GM21360 (cell line): ENCODE measurements around the gene CLDN20.
"Not testable (repeated sequence)": the region's sequence is repeated elsewhere in the genome, so short reads cannot be mapped to it uniquely, and the experiment has no call there.

Experiments used
- ATAC-seq: cut with Tn5 transposase; IDR thresholded peaks from one replicate; pipeline ENCODE4 v1.9.1; 2021; ENCODE audit warnings: mild to moderate bottlenecking, moderate library complexity; ENCODE audit not compliant: unreplicated experiment

Gene CLDN20

DNA sequence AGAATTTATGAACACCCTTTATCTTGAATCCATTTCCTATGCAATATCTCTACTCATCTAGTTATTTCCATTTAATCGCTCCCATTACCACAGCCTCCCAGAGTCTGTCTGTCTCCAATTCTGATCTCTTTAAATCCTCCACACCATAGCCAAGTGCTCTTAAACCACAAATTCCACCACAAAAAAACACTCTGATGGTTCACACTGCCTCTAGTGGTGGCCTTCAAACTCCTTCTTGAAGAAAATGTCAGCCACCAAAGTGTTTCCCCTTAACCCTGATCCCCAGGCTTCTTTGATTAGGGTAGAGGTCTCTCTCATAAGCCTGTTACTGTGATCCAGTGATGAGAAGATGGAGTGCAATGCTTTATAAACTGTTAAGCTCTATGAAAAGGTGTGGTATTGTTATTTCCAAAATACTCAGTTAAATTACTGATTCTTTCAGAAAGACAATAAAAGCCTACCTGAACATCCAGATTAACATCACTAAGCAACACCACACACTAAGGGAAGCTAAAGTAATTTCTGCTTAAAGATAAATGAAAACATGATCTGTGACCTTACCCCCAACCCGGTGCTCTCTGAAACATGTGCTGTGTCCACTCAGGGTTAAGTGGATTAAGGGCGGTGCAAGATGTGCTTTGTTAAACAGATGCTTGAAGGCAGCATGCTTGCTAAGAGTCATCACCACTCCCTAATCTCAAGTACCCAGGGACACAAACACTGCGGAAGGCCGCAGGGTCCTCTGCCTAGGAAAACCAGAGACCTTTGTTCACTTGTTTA, 4.5 kb downstream of the CLDN20 start:
- ATAC-seq: not testable (repeated sequence)

- ATAC-seq: no peak
Observed at GRCh38 chr6:155269765-155270164, 6.0 kb downstream of the CLDN20 start.

DNA sequence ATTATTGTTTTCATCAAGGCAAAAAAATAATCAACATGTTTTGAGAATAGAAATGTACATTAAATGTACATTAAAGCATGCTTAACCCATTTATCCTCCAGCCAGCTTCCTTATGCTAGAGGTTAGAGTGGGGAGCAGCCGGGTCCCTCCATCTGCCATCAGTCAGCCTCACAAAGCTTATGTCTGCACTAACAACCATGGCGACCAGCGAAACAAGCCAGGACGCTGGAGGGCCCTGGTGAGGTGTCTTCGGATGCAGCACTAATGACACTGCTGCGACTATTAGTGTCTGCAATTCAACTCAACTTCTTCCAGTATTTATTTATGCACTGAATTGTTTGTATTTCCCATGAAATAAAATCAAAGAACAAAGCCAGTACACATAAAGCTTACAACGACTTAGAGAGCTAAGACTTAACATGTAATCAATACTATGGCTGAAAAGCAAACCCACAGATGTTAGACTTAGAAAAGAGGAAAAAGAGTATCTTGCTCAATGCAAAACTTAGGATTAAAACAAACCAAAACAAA, 6.8 kb downstream of the CLDN20 start:
- no peak for ATAC-seq

- ATAC-seq: no peak
Observed at GRCh38 chr6:155271145-155271544, 7.3 kb downstream of the CLDN20 start.

DNA sequence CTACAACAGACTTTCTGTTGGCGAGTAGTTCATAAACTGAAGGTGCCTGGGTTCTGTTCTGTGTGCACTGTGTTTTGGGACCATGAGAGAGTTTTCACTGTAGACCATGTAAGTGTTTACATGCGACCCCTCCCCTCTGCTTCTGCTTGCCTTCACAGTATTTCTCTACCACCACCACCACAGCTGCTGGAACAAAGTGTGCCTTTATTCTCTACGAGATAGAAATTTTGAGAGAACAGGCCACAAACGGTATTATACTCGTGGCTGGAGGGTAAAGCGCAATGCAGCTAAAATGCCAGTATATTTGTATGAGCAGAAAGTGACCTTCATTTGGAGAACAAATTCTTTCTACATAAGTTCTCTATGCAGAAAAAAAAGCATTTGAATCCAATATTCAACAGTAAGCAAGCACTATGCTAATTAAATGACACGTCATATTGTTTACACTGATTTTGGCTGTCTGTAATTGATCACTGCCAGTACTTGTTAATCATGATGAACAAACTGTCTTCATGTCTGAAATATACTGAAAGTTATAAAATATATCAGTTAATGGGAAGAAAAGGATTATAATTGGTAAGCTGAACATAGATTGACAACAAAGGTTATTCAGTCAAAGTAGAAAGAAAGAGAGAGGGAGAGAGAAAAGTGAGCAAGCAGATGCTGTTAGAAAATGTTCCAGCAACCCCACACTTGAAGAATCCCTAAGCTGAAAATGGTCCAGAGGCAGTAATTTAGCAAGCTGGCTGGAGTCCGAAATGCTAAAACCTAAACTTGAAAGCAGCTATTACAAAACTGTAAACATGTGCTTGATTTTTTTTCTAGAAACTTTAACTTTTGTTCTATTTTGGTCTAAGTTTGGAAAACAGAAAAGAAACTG, 8.8 kb downstream of the CLDN20 start:
- ATAC-seq: no peak

DNA sequence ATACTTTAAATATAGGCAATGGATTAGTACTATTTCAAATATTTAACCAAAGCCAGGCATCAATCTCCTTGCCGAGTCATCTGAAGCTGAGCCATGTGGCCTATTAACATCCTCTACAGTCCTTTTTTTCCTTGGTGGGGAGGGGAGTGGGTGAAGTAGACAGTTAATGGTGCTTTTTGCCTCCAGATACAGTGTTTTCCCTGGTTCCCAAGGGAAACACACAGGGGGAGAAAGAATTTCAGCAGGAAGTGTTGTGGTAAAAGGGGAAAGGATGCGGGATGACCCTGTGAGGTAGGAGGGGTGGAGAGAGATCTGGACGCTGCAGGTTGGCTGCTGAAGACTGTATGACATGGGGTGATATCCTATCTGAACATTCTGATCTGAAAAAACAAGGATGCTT, 9.6 kb downstream of the CLDN20 start:
- no peak for ATAC-seq

DNA sequence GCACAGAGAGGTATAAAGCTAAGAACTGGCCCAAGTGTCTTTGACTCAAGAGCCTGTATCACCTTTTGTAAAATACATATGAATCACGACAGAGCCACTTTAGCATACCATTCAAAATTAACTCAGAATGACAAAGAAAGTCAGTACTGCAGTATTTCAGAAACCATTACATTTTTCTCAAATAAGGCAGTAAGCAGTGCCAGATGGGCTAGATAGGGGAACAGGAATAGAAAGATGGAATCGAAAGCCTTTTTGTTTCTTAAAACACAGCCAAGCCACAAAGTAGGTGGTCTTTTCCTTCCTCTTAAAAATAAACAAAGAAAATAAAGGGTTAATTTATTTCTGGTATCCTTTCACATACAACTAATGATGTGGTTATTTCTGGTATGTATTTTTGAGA, 10.3 kb downstream of the CLDN20 start:
- ATAC-seq: no peak

GRCh38 chr6:155274533-155274932, 10.7 kb downstream of the CLDN20 start:
- ATAC-seq: no peak

GRCh38 chr6:155275808-155276480, 12.1 kb downstream of the CLDN20 start:
- no peak for ATAC-seq

DNA sequence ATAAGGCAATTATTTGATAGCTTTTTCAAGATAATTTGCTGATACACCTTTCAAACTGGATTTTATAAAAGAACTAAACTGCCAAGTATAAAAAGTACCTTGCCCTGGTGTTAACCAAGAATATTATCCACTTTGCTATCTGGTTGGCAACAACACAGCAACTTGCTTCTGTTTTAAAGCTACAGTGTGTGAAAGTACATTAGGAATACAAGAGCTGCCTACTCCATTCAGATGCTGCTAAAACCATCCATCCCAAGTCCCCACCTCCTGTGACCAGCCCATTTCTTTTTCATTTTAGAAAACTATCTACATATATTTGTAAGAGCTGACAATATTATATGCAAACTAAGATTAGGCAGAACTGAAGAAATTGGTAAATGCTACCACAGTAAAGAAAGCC, 12.8 kb downstream of the CLDN20 start:
- no peak for ATAC-seq

GRCh38 chr6:155278319-155279049, 14.7 kb downstream of the CLDN20 start:
- ATAC-seq: no peak

DNA sequence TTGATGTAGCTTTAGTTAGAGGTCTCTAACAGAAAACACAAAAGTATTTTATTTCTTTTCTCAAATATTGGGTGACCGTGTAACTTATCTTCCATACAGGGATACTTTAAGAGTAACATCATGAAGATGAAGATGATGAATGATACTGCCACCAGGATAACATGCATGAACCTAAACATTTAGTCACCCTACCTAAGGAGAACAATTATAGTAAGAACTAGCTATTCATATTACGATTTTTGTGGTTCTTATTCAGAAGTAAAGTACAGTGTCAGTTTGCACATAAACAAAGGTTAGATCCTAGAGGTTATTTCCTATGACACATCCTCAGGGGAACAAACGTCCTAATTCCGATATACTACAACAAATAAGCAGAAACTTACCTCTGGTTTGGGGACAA, 21.0 kb downstream of the CLDN20 start:
- no peak for ATAC-seq

DNA sequence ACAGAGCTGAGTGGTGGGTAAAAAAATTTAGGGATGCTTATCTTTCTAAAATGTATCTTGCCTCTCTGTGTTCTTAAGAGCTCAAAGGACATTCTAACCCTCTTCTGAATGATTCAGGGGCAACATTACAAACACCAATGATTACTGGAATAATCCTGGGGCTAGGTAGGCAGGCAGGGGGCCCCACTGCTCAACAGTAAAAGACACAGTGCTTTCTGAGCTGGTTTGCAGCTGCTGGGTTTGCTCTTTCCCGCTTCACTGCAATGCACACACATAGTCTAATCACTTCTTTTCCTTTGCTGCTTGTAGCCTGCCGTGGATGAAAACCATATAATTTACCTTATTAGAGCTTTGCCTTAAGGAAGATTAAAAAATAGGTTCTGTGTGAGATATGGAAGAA, 23.9 kb downstream of the CLDN20 start:
- ATAC-seq: no peak

GRCh38 chr6:155290491-155290890, 26.7 kb downstream of the CLDN20 start:
- ATAC-seq: no peak

GRCh38 chr6:155291291-155291690, 27.5 kb downstream of the CLDN20 start:
- no peak for ATAC-seq

GRCh38 chr6:155292711-155293110, 28.9 kb downstream of the CLDN20 start:
- ATAC-seq: no peak

- ATAC-seq: no peak
Observed at GRCh38 chr6:155297669-155298068, 33.9 kb downstream of the CLDN20 start.

- ATAC-seq: no peak
Observed at GRCh38 chr6:155301867-155302266, 38.1 kb downstream of the CLDN20 start.

- ATAC-seq: no peak
Observed at GRCh38 chr6:155303361-155303870, 39.6 kb downstream of the CLDN20 start.

- ATAC-seq: no peak
Observed at GRCh38 chr6:155306958-155307357, 43.1 kb downstream of the CLDN20 start.
